Keratinocyte (primary cell): ENCODE data around the gene U2SURP. TPM values are rescaled to one million over a fixed set of nuclear protein-coding genes. Genes with fewer than 3 reads are reported as not detected.

ENCODE experiments used
- DNase-seq: peaks from one replicate; pipeline ENCODE4 v3.0.0-alpha.2; 2011; ENCODE audit warnings: low read depth, missing footprints, low spot score
- FAIRE-seq: peaks from 2 replicates; lab custom pipeline; 2011; peaks lifted over from hg19 to GRCh38; lab: Jason Lieb, UNC
- H2AFZ ChIP-seq: 2 replicates; pipeline ENCODE4 v1.6.0; 2012; ENCODE audit warnings: low read length, control low read depth, inconsistent platforms; ENCODE audit not compliant: control insufficient read depth
- H3K27ac ChIP-seq: 2 replicates; pipeline ENCODE4 v1.5.1; 2011; ENCODE audit warnings: low read length; ENCODE audit not compliant: control insufficient read depth, insufficient read depth
- H3K27me3 ChIP-seq: 3 replicates; pipeline ENCODE4 v1.6.0; 2011; ENCODE audit warnings: low read length; ENCODE audit not compliant: control insufficient read depth, insufficient read depth; ENCODE audit errors: extremely low read depth
- H3K36me3 ChIP-seq, 2 experiments: 2 replicates in 1 of 2; 3 replicates in 1 of 2; pipeline ENCODE4 v1.5.1; 2011; ENCODE audit warnings: low read length in 2 of 2, mild to moderate bottlenecking in 1 of 2; ENCODE audit not compliant: control insufficient read depth in 2 of 2, insufficient read depth in 2 of 2; ENCODE audit errors: extremely low read depth in 1 of 2
- H3K4me1 ChIP-seq: 3 replicates; pipeline ENCODE4 v1.5.1; 2011; ENCODE audit warnings: low read length; ENCODE audit not compliant: control insufficient read depth, insufficient read depth; ENCODE audit errors: extremely low read depth
- H3K4me2 ChIP-seq: 3 replicates; pipeline ENCODE4 v1.6.0; 2011; ENCODE audit warnings: low read depth, low read length; ENCODE audit not compliant: control insufficient read depth, insufficient read depth; ENCODE audit errors: extremely low read depth
- H3K4me3 ChIP-seq, 3 experiments: fragments of 200-600 bp in 1 of 3; sonication (generic) in 1 of 3; 2 replicates in 2 of 3; 3 replicates in 1 of 3; pipeline ENCODE4 v1.5.1; 2011 to 2016; ENCODE audit warnings: low read length in 3 of 3, mild to moderate bottlenecking in 3 of 3, control low read depth in 2 of 3, inconsistent platforms in 1 of 3, low read depth in 1 of 3, mixed read lengths in 1 of 3, mixed run types in 1 of 3, moderate library complexity in 1 of 3; ENCODE audit not compliant: control insufficient read depth in 2 of 3, insufficient read depth in 2 of 3; ENCODE audit errors: extremely low read depth in 1 of 3
- H3K79me2 ChIP-seq: 2 replicates; pipeline ENCODE4 v1.6.0; 2012; ENCODE audit warnings: low read length; ENCODE audit not compliant: control insufficient read depth, insufficient read depth
- H3K9ac ChIP-seq: 3 replicates; pipeline ENCODE4 v1.6.0; 2011; ENCODE audit warnings: low read length; ENCODE audit not compliant: control insufficient read depth, insufficient read depth; ENCODE audit errors: extremely low read depth
- H3K9me1 ChIP-seq: 3 replicates; pipeline ENCODE4 v1.6.0; 2011; ENCODE audit warnings: low read length; ENCODE audit not compliant: control insufficient read depth, insufficient read depth; ENCODE audit errors: extremely low read depth
- H3K9me3 ChIP-seq: 2 replicates; pipeline ENCODE4 v1.5.1; 2012; ENCODE audit warnings: low read depth, low read length; ENCODE audit not compliant: control insufficient read depth
- H4K20me1 ChIP-seq: 3 replicates; pipeline ENCODE4 v1.6.0; 2011; ENCODE audit warnings: low read length; ENCODE audit not compliant: control insufficient read depth, insufficient read depth; ENCODE audit errors: extremely low read depth
- CTCF ChIP-seq, 3 experiments: IDR thresholded peaks in 1 of 3; conservative IDR thresholded peaks in 1 of 3; optimal IDR thresholded peaks in 1 of 3; 2 replicates in 2 of 3; 3 replicates in 1 of 3; pipeline versions ENCODE3 to v1.5.1; 2011; ENCODE audit warnings: low read length in 3 of 3, mild to moderate bottlenecking in 3 of 3, moderate library complexity in 2 of 3, control low read depth in 1 of 3, inconsistent platforms in 1 of 3; ENCODE audit not compliant: insufficient read depth in 2 of 3; ENCODE audit errors: extremely low read depth in 1 of 3
- EZH2 ChIP-seq: IDR thresholded peaks from one replicate; pipeline ENCODE4 v1.6.1; 2012; ENCODE audit warnings: inconsistent platforms, mild to moderate bottlenecking, low read length, moderate library complexity
- dilution Hi-C: fragments of 300-500 bp; cut with MboI; formaldehyde crosslinking; loops from one replicate; pipeline ENCODE4 v1.7.0; 2020; ENCODE audit warnings: low sequenced_read_pairs; ENCODE audit not compliant: extremely low pct_ligation_motif_present
- polyA plus RNA-seq, 5 experiments: library from polyadenylated mRNA; depleted of rRNA in 3 of 5; stranded (reverse) in 3 of 5; stranded (forward) in 1 of 5; unstranded in 1 of 5; fragments of >200 nt; gene quantifications; 1 replicate in 1 of 5; 2 replicates in 3 of 5; 3 replicates in 1 of 5; pipeline versions ENCODE4 v1.2.1 to v1.2.3, GENCODE V29; 2011 to 2012; ENCODE audit warnings: missing spikeins in 2 of 5, low read depth in 1 of 5, low replicate concordance in 1 of 5

The U2SURP gene
- polyA plus RNA-seq, 1 donor (not counting 4 experiments of a cell fraction or from before 2014, with no cell fraction given): 75.9 TPM

GRCh38 chr3:143098032-143098764, 96.8 kb downstream of the U2SURP start:
- no peaks in the 10 kb centered on the region for H4K20me1 ChIP-seq
- no peak overlapping the region for H3K4me3 ChIP-seq
- H3K4me1 ChIP-seq: no peaks in the 10 kb centered on the region
- no peak overlapping the region for H3K9ac ChIP-seq
- H3K36me3 ChIP-seq: no peaks in the 10 kb centered on the region
- H3K4me2 ChIP-seq: no peak overlapping the region
- dilution Hi-C loops: no loop called here
- H3K9me1 ChIP-seq: no peaks in the 10 kb centered on the region
- TF ChIP-seq EZH2 (no peak), CTCF (optimal IDR thresholded peaks at IDR 0.05 in 1 of 3, IDR thresholded peaks at IDR 0.05 in 1 of 3, conservative IDR thresholded peaks at IDR 0.05 in 1 of 3; ENCODE audit: extremely low read depth in 1 of 3, insufficient read depth in 2 of 3, low read length in 3 of 3) (no peak)
- H3K79me2 ChIP-seq: no peaks in the 10 kb centered on the region
- peaks cover 7% of the 10 kb centered on the region for H3K27me3 ChIP-seq
- no peaks in the 10 kb centered on the region for H3K9me3 ChIP-seq
- no peak overlapping the region for H2AFZ ChIP-seq
- FAIRE-seq (no peak), DNase-seq (no peak)
- H3K27ac ChIP-seq: no peak overlapping the region

DNA sequence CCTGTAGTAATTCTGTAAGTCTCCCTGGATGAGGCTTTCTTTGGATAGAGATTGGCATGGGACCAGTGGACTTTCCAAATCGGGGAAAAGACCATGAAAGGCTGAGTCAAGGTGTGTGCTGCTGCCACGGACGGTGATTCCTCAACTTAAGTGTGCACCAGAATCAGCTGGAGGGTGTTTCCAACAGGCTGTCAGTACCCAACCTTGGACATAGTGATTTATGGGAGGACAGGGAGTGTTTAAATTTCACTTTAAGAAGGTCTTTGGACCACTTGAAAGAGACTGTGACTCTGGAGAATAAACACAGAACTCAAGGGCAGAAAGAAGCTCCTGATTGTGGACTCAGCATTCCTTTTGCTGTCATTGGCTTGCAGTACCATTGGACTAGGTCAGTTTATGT, 97.8 kb downstream of the U2SURP start:
- no peak overlapping the region for H2AFZ ChIP-seq
- no peak overlapping the region for H3K9ac ChIP-seq
- H3K27me3 ChIP-seq: peaks cover 7% of the 10 kb centered on the region
- H3K4me1 ChIP-seq: no peaks in the 10 kb centered on the region
- no peaks in the 10 kb centered on the region for H3K9me1 ChIP-seq
- H3K36me3 ChIP-seq: no peaks in the 10 kb centered on the region
- no peak for DNase-seq
- H3K27ac ChIP-seq: no peak overlapping the region
- no peaks in the 10 kb centered on the region for H4K20me1 ChIP-seq
- no peak overlapping the region for H3K4me2 ChIP-seq
- no peaks in the 10 kb centered on the region for H3K9me3 ChIP-seq
- no peak overlapping the region for H3K4me3 ChIP-seq
- no peaks in the 10 kb centered on the region for H3K79me2 ChIP-seq
- TF ChIP-seq EZH2 (no peak), CTCF (optimal IDR thresholded peaks at IDR 0.05 in 1 of 3, IDR thresholded peaks at IDR 0.05 in 1 of 3, conservative IDR thresholded peaks at IDR 0.05 in 1 of 3; ENCODE audit: extremely low read depth in 1 of 3, insufficient read depth in 2 of 3, low read length in 3 of 3) (no peak)
- no peak for FAIRE-seq
- dilution Hi-C loops: no loop called here
